HepG2 (cell line): ENCODE results near the gene RPF1. TPM values are rescaled to one million over a fixed set of nuclear protein-coding genes. Genes with fewer than 3 reads are reported as not detected.

Experiments used
- CBX1 ChIP-seq: IDR thresholded peaks from one replicate; pipeline ENCODE4 v1.6.1; 2016; ENCODE audit warnings: antibody characterized with exemption, low read depth
- CHD4 ChIP-seq: fragments of 200-600 bp; sonication (generic); IDR thresholded peaks from 2 replicates; pipeline ENCODE4 v1.7.0; 2017; ENCODE audit warnings: mild to moderate bottlenecking, low read length, borderline replicate concordance
- FOSL1 ChIP-seq: sonication (generic); formaldehyde crosslinking; IDR thresholded peaks from 2 replicates; pipeline ENCODE4 v1.9.0; 2021; ENCODE audit warnings: missing genetic modification reagents, borderline replicate concordance
- HDAC2 ChIP-seq: sonication (generic); formaldehyde crosslinking; IDR thresholded peaks from 2 replicates; pipeline ENCODE4 v1.4.0; 2020; ENCODE audit warnings: missing genetic modification reagents
- JUNB ChIP-seq: sonication (generic); formaldehyde crosslinking; IDR thresholded peaks from 2 replicates; pipeline ENCODE4 v1.8.0; 2022; ENCODE audit warnings: missing genetic modification reagents, mild to moderate bottlenecking, borderline replicate concordance
- NFKBIZ ChIP-seq: IDR thresholded peaks from 2 replicates; pipeline ENCODE4 v1.6.1; 2018; ENCODE audit warnings: missing genetic modification reagents, missing compliant biosample characterization
- SCMH1 ChIP-seq: sonication (generic); formaldehyde crosslinking; IDR thresholded peaks from 2 replicates; pipeline ENCODE4 v1.9.0; 2021; ENCODE audit warnings: missing genetic modification reagents, mild to moderate bottlenecking, borderline replicate concordance
- TAF15 ChIP-seq: fragments of 200-400 bp; formaldehyde crosslinking; IDR thresholded peaks from one replicate; pipeline ENCODE4 v1.6.1; 2018; ENCODE audit warnings: mild to moderate bottlenecking, low read depth, low read length; ENCODE audit not compliant: poor library complexity, severe bottlenecking
- TMF1 ChIP-seq: sonication (generic); formaldehyde crosslinking; IDR thresholded peaks from 2 replicates; pipeline ENCODE4 v1.8.1; 2022; ENCODE audit warnings: low read depth, missing genetic modification reagents
- ZNF451 ChIP-seq: sonication (generic); formaldehyde crosslinking; IDR thresholded peaks from 2 replicates; pipeline ENCODE4 v1.5.0; 2020; ENCODE audit warnings: mild to moderate bottlenecking, missing genetic modification reagents
- ZNF543 ChIP-seq: sonication (generic); formaldehyde crosslinking; IDR thresholded peaks from 2 replicates; pipeline ENCODE4 v1.4.0; 2020; ENCODE audit warnings: mild to moderate bottlenecking, missing genetic modification reagents
- ZNF703 ChIP-seq: sonication (generic); formaldehyde crosslinking; IDR thresholded peaks from 2 replicates; pipeline ENCODE4 v1.5.1; 2020; ENCODE audit warnings: missing genetic modification reagents, mild to moderate bottlenecking, moderate library complexity, borderline replicate concordance
- polyA plus RNA-seq, 8 experiments: library from polyadenylated mRNA; depleted of rRNA in 3 of 8; stranded (reverse) in 7 of 8; unstranded in 1 of 8; fragments of >200 nt; fragmentation: Illumina TruSeq in 4 of 8; extraction: Trizol in 4 of 8; gene quantifications; 2 replicates each; pipeline versions ENCODE4 v1.2.1 to v1.2.3, GENCODE V29; 2011 to 2016; ENCODE audit warnings: low read depth in 4 of 8, missing spikeins in 1 of 8, mixed read lengths in 1 of 8; ENCODE audit not compliant: insufficient read depth in 1 of 8
- total RNA-seq, 5 experiments: library from RNA; depleted of rRNA; stranded (reverse); fragments of >200 nt; fragmentation: Illumina TruSeq; extraction: Trizol; gene quantifications; 2 replicates each; pipeline ENCODE4 v1.2.3, GENCODE V29; 2016; ENCODE audit warnings: low read depth in 1 of 5
- TF ChIP-seq, protein P1 (sequence below): sonication (generic); formaldehyde crosslinking; IDR thresholded peaks from 2 replicates; pipeline ENCODE4 v1.4.0; 2020; ENCODE audit warnings: missing genetic modification reagents, mild to moderate bottlenecking, borderline replicate concordance
- TF ChIP-seq, protein P2 (sequence below): sonication (generic); formaldehyde crosslinking; IDR thresholded peaks from 2 replicates; pipeline ENCODE4 v1.8.0; 2022; ENCODE audit warnings: missing genetic modification reagents, low read depth, mild to moderate bottlenecking, borderline replicate concordance
- TF ChIP-seq, protein P3 (sequence below): sonication (generic); formaldehyde crosslinking; IDR thresholded peaks from 2 replicates; pipeline ENCODE4 v1.4.0; 2020; ENCODE audit warnings: missing genetic modification reagents
- TF ChIP-seq, protein P4 (sequence below): sonication (generic); formaldehyde crosslinking; IDR thresholded peaks from 2 replicates; pipeline ENCODE4 v1.5.0; 2020; ENCODE audit warnings: mild to moderate bottlenecking, missing genetic modification reagents
- TF ChIP-seq, protein P5 (sequence below): sonication (generic); formaldehyde crosslinking; IDR thresholded peaks from 2 replicates; pipeline ENCODE4 v1.4.0; 2020; ENCODE audit warnings: mild to moderate bottlenecking, missing genetic modification reagents
- TF ChIP-seq, protein P6 (sequence below): sonication (generic); formaldehyde crosslinking; IDR thresholded peaks from 2 replicates; pipeline ENCODE4 v1.5.0; 2020; ENCODE audit warnings: missing genetic modification reagents, mild to moderate bottlenecking, borderline replicate concordance

Gene RPF1
- total and polyA plus RNA-seq, 2 of the 13 experiments (the other 11 are each of a cell fraction or from before 2014, with no cell fraction given): 23.0 to 39.0 TPM

DNA sequence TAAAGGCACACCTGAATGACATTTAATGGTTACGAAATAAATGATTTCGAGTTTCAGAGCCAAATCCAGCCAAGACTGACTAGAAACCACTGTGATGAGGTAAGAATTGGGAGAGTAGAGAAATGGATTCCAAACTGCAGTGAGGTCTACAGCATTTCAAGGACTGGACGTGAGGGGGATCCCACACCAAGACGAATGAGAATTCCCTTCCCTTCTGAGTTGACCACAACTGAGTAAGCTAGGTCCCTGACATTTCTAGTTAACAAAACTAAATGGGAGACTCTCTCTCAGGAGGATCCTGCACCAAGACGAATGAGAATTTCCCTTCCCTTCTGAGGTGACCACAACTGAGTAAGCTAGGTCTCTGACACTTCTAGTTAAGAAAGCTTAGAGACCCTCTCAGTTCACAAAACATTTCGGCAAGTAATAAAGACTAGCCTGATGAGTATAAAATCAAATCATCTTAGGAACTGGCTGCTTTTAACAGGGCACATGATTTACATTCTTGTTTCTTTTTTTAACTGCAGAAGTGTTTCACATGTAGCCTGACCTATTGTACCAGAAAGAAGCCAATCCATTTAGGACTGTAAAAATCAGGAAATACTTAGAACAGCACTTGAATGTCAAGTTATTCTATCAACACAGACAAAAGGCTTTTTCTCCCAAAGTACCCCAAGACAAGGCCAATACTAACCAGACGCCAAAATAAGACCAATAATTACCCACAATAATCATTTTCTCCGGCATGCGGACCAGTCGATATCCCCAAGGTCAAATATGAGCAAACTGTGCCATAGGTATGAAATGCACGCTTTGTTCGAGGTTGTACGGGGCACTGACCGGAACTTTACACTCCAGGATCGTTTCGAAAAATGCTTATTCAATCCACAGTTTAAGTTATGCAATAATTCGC, 25.8 kb downstream of the RPF1 start (continued):
- TF ChIP-seq HDAC2: peak; percentile 42; the same call in 1 of the 2 replicates
- 0 out of 2 replicates have a peak, but pooled peaks have one; percentile 33 for TF ChIP-seq NFKBIZ
- TF ChIP-seq ZNF543 (CRISPR knock-in tag): 0 out of 2 replicates have a peak, but pooled peaks have one; percentile 10
- TF ChIP-seq CBX1: no peak
- TF ChIP-seq, protein P1, sequence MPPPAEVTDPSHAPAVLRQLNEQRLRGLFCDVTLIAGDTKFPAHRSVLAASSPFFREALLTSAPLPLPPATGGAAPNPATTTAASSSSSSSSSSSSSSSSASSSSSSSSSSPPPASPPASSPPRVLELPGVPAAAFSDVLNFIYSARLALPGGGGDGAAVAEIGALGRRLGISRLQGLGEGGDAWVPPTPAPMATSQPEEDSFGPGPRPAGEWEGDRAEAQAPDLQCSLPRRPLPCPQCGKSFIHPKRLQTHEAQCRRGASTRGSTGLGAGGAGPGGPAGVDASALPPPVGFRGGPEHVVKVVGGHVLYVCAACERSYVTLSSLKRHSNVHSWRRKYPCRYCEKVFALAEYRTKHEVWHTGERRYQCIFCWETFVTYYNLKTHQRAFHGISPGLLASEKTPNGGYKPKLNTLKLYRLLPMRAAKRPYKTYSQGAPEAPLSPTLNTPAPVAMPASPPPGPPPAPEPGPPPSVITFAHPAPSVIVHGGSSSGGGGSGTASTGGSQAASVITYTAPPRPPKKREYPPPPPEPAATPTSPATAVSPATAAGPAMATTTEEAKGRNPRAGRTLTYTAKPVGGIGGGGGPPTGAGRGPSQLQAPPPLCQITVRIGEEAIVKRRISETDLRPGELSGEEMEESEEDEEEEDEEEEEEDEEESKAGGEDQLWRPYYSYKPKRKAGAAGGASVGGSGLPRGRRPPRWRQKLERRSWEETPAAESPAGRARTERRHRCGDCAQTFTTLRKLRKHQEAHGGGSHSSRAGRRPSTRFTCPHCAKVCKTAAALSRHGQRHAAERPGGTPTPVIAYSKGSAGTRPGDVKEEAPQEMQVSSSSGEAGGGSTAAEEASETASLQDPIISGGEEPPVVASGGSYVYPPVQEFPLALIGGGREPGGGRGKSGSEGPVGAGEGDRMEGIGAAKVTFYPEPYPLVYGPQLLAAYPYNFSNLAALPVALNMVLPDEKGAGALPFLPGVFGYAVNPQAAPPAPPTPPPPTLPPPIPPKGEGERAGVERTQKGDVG (CRISPR knock-in tag): no peak
- TF ChIP-seq, protein P2, sequence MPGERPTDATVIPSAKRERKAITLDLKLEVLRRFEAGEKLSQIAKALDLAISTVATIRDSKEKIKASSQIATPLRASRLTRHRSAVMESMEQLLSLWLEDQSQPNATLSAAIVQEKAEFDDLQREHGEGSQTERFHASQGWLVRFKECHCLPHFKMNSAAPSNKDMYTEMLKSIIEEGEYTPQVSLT (CRISPR knock-in tag): no peak
- no peak for TF ChIP-seq TAF15
- TF ChIP-seq, protein P3, sequence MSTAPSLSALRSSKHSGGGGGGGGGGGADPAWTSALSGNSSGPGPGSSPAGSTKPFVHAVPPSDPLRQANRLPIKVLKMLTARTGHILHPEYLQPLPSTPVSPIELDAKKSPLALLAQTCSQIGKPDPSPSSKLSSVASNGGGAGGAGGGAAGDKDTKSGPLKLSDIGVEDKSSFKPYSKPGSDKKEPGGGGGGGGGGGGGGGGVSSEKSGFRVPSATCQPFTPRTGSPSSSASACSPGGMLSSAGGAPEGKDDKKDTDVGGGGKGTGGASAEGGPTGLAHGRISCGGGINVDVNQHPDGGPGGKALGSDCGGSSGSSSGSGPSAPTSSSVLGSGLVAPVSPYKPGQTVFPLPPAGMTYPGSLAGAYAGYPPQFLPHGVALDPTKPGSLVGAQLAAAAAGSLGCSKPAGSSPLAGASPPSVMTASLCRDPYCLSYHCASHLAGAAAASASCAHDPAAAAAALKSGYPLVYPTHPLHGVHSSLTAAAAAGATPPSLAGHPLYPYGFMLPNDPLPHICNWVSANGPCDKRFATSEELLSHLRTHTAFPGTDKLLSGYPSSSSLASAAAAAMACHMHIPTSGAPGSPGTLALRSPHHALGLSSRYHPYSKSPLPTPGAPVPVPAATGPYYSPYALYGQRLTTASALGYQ (CRISPR knock-in tag): no peak
- no peak for TF ChIP-seq CHD4
- no peak for TF ChIP-seq JUNB
- TF ChIP-seq, protein P4, sequence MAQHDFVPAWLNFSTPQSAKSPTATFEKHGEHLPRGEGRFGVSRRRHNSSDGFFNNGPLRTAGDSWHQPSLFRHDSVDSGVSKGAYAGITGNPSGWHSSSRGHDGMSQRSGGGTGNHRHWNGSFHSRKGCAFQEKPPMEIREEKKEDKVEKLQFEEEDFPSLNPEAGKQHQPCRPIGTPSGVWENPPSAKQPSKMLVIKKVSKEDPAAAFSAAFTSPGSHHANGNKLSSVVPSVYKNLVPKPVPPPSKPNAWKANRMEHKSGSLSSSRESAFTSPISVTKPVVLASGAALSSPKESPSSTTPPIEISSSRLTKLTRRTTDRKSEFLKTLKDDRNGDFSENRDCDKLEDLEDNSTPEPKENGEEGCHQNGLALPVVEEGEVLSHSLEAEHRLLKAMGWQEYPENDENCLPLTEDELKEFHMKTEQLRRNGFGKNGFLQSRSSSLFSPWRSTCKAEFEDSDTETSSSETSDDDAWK (CRISPR knock-in tag): no peak
- TF ChIP-seq ZNF451 (CRISPR knock-in tag): no peak
- TF ChIP-seq FOSL1 (CRISPR knock-in tag): no peak
- TF ChIP-seq, protein P5, sequence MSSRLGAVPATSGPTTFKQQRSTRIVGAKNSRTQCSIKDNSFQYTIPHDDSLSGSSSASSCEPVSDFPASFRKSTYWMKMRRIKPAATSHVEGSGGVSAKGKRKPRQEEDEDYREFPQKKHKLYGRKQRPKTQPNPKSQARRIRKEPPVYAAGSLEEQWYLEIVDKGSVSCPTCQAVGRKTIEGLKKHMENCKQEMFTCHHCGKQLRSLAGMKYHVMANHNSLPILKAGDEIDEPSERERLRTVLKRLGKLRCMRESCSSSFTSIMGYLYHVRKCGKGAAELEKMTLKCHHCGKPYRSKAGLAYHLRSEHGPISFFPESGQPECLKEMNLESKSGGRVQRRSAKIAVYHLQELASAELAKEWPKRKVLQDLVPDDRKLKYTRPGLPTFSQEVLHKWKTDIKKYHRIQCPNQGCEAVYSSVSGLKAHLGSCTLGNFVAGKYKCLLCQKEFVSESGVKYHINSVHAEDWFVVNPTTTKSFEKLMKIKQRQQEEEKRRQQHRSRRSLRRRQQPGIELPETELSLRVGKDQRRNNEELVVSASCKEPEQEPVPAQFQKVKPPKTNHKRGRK (CRISPR knock-in tag): no peak
- TF ChIP-seq ZNF703 (CRISPR knock-in tag): no peak
- no peak for TF ChIP-seq SCMH1
- TF ChIP-seq, protein P6, sequence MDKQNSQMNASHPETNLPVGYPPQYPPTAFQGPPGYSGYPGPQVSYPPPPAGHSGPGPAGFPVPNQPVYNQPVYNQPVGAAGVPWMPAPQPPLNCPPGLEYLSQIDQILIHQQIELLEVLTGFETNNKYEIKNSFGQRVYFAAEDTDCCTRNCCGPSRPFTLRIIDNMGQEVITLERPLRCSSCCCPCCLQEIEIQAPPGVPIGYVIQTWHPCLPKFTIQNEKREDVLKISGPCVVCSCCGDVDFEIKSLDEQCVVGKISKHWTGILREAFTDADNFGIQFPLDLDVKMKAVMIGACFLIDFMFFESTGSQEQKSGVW (CRISPR knock-in tag): no peak
- TF ChIP-seq TMF1 (CRISPR knock-in tag): no peak
